Measurements from ENCODE around the gene LGI2.
A peak's percentile ranks its signal among the peaks of the same experiment; 100 is the strongest.
"Not testable (repeated sequence)": the region's sequence is repeated elsewhere in the genome, so short reads cannot be mapped to it uniquely, and the experiment has no call there.

Gene LGI2

GRCh38 chr4:25050370-25051078, 19.8 kb upstream of the LGI2 start:
- DNase-seq = no peak

DNA sequence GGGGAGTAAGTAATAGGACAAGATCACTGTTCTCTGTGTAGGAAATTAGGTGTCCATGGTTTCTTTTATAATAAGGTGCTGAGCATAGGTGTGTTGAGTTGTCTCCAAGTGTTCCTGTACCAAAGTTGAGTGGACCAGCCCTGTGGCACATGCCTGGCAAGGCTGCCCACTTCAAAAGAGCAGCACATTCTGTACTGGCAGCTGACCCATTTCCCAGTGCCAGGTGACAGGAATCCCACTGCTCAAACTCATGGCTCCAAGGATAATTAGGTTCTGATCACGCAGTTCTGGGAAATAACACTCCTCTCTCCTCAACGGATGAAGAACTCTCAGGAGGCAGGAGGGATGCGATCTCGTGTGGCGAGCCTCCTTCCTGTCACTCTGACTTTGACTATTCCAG, 12.8 kb upstream of the LGI2 start:
- no peak for DNase-seq

DNA sequence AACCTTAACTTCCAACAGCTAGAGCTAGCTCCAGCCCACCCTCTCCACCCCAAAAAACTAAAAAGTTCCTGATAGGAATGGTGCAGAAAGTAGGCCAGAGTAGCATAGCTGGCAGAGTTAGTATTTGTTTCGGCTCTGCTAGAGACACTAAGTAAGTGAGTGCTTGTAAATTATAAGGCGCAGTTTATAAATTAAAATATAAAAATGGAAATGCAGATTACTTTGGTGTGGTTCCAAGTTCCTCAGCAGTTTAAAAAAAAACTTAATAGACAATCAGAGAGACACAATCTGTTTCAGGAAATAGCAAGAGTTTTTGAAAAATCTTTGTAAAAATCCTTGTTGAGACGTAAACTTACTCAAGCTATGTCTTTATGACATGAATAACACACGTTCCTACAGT, 2.8 kb upstream of the LGI2 start:
- no peak for DNase-seq

DNA sequence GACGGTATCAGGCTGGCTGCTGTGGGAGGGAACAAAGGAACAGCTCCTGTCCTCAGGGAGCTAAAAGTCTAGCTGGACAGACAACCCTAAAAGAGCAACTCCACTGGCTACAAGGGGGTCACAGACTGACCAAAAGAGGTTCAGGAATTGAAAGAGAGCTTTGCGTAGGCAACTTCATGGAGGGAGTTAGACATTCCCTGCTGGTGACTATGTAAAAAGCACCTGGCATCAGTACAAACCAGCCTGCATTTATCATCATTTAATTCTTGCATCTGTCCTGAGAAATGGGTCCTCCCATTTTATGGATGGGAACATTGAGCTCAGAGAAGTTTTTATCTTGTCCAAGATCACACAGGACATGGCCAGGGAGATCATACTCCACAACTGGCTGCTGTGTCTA, 1.4 kb upstream of the LGI2 start:
- DNase-seq = no peak

- DNase-seq = no peak
Observed at GRCh38 chr4:25031077-25031621, 403 bp upstream of the LGI2 start.

GRCh38 chr4:25029479-25030276, 1.1 kb downstream of the LGI2 start:
- no peak for DNase-seq

DNA sequence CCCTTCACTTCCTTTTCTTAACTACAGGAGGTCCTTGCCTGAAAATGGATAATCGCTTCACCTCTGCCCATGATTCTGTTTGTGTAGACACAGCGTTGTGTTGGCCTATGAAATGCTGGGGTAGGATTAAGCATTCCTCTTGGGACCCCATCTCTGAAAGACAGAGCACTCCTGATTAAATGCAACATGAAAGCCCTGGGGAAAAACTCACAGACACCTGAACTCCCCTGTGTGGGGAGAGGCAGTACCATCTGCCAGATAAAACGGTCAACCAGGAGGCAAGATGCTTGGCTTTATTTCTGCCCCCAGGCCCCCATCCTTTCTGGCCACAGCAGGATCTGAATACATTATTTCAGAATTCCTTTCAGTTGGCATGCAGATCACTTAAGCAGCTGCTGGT, 1.9 kb downstream of the LGI2 start:
- DNase-seq = no peak

- no peak for DNase-seq
Observed at GRCh38 chr4:25022766-25023165, 8.0 kb downstream of the LGI2 start.

GRCh38 chr4:25021216-25021615, 9.5 kb downstream of the LGI2 start:
- DNase-seq = no peak

GRCh38 chr4:25020236-25020635, 10.5 kb downstream of the LGI2 start:
- DNase-seq = no peak

DNA sequence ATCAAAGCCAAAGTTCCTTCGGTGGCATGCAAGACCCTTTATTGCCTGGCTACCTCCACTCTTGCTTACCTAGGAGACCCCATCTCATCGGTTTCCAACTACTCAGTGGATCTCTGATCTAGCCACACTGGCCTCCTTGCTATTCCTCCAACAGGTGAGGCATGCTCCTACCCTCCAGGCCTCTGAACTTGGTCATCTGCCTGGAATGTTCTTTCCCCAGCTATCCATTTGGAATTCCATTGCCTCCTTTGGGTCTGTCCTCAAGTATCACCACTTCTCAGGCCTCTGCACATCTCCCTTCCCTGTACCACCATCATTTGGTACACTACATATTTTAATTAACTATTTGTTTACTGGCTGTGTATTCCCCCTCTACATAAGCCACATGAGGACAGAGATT, 11.2 kb downstream of the LGI2 start:
- DNase-seq = no peak

DNA sequence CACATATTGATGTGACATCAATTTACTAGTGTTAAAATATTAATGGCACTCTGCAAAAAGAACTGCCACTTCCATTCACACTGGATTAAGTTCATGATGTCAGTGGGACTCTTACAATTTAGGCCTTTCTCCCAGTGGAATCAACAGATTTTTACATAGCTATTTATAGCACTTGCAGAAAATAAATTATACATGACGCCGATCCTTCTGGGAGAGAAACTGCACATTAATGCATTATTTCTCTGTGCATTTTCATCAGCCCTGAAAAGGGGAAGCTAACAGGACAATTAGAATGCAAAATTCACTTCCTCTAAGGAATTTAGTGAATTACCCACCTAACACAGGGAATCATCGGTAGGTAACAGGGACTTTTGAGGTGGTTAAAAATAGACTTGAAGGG, 15.7 kb downstream of the LGI2 start:
- no peak for DNase-seq

- DNase-seq = not testable (repeated sequence)
Observed at GRCh38 chr4:25014662-25014983, 16.1 kb downstream of the LGI2 start.

DNA sequence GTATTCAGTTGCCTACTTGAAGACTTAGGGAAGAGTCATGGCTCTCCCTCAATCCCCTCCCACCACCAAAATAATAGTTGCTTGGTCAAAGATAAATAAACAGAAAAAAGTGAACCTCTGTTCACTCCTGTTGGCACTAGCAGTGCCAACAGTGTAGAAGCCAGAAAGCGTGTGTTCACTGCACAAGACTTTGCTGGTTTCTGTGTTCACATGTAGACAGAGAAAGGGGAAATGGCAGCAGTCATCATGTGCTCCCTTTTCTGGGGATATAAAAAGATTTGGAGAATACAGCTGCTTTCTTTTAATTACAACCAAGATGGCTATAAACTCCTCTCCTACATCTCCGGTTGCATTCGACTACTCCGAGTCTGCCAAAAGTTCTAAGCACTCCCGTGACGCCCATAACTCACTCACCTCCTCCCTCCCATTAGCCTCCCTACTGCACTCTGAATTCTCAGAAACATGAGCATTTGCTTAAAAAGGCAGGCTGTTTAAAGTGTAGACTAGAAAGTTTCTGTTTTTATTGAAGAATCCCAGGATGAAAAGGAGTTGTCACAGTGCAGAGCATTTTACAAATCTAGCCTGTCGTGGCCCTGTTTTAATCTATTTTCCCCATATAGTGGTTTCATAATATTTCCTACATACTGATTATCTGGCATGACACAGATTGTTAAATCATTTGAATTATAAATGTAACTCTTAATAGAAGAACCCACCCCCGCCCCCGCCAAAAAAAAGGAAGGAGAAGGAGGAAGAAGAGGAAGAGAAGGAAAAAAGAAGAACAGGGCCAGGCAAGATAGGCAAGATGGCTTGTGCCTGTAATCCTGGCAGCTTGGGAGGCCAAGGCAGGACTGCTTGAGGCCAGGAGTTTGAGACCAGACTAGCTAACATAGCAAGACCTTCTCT, 16.7 kb downstream of the LGI2 start:
- no peak for DNase-seq

GRCh38 chr4:25012655-25013054, 18.1 kb downstream of the LGI2 start:
- DNase-seq = no peak

- DNase-seq = peak; percentile 86
Observed at GRCh38 chr4:25011135-25011866, 19.4 kb downstream of the LGI2 start.

- DNase-seq = no peak
Observed at GRCh38 chr4:25007598-25007997, 23.1 kb downstream of the LGI2 start.

- no peak for DNase-seq
Observed at GRCh38 chr4:25002681-25003080, 28.1 kb downstream of the LGI2 start.

DNA sequence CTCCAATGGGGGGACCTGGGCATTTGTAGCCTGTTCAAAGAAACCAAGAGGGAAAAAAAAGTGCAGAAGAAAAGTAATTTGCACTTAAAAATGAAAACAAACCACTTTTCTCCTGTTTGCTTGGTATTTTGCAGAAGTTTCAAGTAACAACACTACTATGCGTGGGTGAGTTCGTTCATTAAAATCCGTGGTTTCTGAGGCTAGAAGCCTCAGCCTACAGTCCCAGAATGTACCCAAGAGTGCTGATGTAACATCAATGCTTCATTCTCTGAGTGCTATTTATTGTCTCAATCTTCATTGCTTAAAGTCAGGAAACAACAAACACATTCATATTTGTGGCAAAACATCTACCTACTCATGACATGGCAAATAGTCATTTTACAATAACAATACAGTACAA, 29.2 kb downstream of the LGI2 start:
- no peak for DNase-seq

- no peak for DNase-seq
Observed at GRCh38 chr4:25000639-25001038, 30.1 kb downstream of the LGI2 start.

- no peak for DNase-seq
Observed at GRCh38 chr4:24999392-25000089, 31.2 kb downstream of the LGI2 start.

GRCh38 chr4:24995346-24995919, 35.3 kb downstream of the LGI2 start:
- no peak for DNase-seq

All from NCI-H2081 treated with DMSO at 0.1 percent for 48 hours (cell line).